Measurements from ENCODE around the gene NRARP.

NRARP gene

DNA sequence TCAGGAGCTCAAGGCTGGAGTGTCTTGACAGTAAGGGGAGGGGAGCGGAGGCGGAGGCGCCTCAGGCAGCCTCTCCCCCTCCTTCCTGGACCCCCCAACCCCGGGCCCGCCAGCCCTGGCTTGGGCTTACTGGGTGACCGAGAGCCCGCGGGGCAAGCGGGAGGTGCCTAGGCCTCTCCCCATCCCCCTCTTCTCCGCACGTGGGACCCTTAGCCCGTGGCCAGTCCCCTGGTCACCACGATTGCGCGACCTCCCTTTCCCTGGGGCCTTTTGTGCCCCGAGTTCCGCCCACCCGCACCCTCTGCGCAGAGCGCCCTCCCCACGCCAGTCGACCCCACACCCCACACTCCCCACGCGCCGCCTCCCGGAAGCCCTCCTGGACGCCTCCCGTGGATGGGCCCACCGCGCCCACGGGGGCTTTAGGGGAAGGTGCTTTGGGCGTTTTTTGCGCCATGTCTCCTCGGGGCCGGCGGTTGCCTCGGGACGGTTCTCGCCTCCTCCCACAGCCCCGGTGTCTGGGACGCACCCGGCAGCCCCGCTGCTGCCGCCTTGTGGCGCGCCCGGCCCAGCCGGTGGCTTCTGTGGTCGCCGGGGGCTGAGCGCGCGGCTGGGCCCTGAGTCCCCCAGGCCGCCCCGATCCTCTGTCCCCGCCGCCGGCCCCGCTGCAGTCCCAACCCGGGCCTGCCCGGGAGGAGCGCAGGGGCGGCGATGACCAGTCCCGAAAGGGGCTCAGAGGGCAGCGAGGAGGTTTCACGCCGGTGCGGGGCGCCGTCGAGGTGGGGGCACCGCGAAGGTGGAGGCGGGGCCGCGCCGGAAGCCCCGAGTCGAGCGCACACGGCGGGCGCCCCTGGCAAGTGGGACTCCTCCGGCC lies 21.4 kb downstream of the NRARP start:
- no peak for DNase-seq (ENCODE audit: low read depth)
- H3K4me3 ChIP-seq (ENCODE audit: low read depth, low read length) = peak overlapping the region; percentile 13

GRCh38 chr9:137279741-137280473 lies 22.2 kb downstream of the NRARP start:
- no peak for DNase-seq (ENCODE audit: low read depth)
- no peak overlapping the region for H3K4me3 ChIP-seq (ENCODE audit: low read depth, low read length)

DNA sequence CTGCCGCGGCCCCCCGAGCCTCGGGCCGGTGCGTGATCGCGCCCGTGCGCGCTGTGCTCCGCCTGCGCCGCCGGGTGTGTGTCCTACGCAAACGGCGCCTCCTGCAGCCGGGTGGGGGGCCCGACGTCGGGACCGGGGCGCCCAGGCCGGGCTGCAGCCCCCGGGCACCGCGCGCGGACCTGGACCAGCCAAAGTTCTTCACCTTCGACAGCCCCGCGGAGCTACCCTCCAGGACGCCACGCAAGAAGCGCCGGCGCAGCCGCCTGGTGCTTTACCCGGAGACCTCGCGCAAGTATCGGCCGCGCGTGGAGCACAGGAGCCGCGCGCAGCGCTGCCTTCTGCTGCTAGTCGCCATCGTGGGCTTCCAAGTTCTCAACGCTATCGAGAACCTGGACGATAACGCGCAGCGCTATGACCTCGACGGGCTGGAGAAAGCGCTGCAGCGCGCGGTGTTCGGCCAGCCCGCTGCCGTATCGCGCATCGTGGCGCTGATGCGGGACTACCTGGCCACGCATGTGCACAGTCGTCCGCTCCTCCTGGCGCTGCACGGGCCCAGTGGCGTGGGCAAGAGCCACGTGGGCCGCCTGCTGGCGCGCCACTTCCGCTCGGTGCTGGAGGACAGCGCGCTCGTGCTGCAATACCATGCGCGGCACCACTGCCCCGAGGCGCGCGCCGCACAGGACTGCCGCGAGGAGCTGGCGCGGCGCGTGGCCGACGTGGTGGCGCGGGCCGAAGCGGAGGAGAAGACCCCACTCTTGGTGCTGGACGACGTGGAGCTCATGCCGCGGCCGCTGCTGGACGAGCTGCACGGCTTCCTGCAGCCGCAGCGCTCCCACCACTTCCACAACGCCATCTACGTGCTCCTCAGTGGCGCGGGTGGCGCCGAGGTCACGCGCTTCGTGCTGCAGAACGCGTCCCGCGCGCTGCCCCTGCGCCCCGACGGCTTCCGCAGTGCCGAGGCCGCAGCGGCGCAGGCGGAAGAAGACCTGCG lies 23.1 kb downstream of the NRARP start:
- DNase-seq (ENCODE audit: low read depth) = no peak
- H3K4me3 ChIP-seq (ENCODE audit: low read depth, low read length) = peak overlapping the region; percentile 46

DNA sequence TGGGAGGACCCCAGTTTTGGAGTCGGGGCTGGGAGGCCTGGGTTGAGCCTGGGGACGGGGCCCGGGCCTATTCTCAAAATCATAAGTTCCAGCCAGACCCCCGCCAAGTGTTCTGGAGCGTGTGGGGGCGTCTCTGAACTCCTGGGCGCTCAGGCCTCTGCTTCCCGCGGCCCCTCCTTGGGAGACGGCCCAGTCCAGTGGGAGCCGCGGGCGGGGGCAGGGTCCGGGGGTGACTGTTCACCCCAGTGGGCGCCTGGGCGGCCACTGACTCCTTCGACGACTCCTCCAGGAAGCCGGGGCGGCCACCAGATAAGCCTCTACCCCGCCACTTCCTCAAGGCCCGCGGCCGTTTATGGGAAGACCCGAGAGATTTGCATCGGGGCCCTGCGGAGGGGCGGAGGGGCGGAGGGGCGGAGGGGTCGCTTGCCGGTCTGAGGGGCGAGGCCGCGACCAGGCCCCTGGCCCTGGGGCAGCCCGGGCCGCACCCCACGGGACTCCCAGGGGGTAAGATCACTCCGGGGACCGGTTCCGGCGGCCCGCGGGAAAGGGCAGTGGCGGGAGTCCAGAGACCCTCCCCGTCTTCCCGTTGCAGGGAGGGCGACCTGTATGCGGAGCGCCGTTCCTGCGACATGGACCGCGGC lies 23.9 kb downstream of the NRARP start:
- no peak for DNase-seq (ENCODE audit: low read depth)

DNA sequence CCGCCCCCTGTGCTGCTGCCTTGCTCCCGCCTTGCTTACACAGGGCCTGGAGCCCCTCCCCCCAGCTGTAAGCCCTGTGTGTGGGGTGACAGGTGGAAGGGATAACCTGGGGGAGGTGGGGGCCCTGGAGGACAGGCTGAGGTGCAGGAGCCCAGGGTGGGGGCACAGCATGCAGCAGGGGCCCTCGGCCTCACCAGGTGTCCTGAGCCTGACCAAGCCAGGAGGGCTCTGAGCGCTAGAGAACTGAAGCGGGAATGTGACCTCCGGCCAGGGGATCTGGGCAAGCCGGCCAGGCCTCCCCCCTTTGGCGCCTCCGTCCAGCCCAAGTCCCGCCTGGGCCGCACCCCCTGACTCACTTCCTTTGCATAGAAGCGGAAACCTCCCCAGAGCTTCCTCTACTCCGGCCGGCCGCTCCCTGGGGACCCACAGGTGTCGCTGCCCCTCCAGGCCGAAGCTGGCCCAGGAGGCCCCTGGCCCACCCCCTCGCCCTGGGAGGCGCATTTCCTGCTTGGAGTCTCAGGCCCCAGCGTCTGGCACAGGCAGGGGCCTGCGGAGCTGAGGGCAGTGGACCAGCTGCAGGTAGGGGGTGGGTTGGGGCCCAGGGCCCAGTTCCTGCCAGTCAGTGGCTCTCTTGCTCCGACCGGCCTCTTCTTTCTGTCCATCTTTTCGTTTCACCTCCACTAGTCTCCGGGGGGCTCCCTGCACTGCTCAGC lies 24.6 kb downstream of the NRARP start, which contains the start of gene TOR4A:
Gene TOR4A (plus strand): TSS at position 398 of the 713 bp plus-strand sequence. CDS start 964 bp downstream, outside the sequence.
- H3K4me3 ChIP-seq (ENCODE audit: low read depth, low read length) = peak within 1 kb of the TSS; percentile 46
- DNase-seq (ENCODE audit: low read depth) = no peak

More for the DNA sequence above, 23.9 kb downstream of the NRARP start:
- H3K4me3 ChIP-seq (ENCODE audit: low read depth, low read length) = peak overlapping the region; percentile 46

GRCh38 chr9:137276473-137277328 lies 25.4 kb downstream of the NRARP start:
- DNase-seq (ENCODE audit: low read depth) = no peak
- peak overlapping the region; percentile 46 for H3K4me3 ChIP-seq (ENCODE audit: low read depth, low read length)

GRCh38 chr9:137275588-137276472 lies 26.2 kb downstream of the NRARP start:
- H3K4me3 ChIP-seq (ENCODE audit: low read depth, low read length) = no peak overlapping the region
- no peak for DNase-seq (ENCODE audit: low read depth)

DNA sequence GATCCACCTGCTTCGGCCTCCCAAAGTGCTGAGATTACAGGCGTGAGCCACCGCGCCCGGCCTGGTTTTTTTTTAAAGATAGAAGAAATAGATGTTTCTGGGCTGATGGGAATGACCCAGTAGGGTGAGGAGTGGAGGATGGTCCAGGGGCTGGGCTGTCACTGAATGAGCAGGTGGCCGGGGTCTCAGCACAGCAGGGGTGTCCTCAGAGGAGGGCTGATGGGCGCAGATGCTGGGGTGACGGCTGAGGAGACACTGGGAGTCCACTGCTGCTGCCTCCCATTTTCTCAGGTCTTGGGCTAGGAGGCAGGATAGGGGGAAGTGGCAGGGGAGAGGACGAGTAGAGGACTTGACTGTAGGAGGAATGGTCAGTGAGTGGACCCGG lies 26.9 kb downstream of the NRARP start:
- no peak overlapping the region for H3K4me3 ChIP-seq (ENCODE audit: low read depth, low read length)
- DNase-seq (ENCODE audit: low read depth) = no peak

GRCh38 chr9:137273611-137274320 lies 28.3 kb downstream of the NRARP start:
- H3K4me3 ChIP-seq (ENCODE audit: low read depth, low read length) = no peak overlapping the region
- no peak for DNase-seq (ENCODE audit: low read depth)

DNA sequence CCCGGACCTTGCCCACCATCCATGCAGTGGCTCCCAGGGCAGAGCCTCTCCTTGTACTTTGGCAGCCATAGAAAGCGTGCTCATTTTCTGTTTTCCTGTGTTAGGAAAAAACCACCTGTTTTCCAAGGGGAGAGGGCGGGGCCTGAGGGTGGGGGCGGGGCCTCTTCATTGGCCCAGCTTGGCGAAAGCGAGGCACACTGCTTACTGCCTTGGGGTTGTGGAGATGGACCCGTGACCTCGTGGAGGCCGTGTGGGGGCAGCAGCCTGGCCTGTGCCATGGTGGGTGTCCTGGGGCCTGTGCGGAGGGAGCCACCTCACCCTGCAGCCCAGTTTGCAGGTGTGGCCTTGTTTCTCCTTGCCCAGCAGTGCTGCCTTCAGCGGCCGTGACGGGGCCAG lies 29.0 kb downstream of the NRARP start:
- no peak for DNase-seq (ENCODE audit: low read depth)
- no peak overlapping the region for H3K4me3 ChIP-seq (ENCODE audit: low read depth, low read length)

DNA sequence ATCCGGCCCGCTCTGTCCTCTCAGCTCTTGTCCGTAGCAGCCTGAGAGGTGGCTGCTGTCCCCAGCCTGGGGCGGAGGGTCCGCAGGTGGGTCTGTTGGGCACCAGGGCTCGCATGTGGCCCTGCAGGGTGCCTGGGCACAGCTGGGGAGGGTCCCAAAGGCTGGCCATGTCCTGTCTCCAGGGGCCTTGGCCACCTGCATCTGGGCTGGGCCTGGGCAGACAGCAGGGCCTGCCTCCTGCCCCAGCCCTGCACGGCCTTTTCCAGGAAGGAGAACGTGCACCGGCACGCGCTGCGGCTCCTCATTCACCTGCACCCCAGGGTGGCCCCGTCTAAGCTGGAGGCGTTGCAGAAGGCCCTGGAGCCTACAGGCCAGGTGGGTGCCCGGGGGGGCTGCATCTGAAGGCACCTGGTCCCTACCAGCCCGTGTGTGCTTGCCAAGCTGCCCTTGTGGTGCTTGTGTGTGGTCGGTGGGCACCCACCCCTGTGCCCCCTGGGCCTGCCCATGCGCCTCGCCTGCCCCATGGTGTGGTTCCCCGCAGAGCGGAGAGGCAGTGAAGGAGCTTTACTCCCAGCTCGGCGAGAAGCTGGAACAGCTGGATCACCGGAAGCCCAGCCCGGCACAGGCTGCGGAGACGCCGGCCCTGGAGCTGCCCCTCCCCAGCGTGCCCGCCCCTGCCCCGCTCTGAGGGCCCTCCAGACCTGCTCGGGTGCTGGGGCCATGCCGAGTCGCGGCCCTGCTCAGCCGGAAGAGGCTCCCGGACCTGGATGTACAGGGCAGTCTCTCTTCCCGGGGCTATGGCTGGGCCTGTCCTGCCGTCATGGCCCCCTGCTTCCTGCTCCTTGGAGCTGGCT lies 29.6 kb downstream of the NRARP start:
- no peak for DNase-seq (ENCODE audit: low read depth)
- H3K4me3 ChIP-seq (ENCODE audit: low read depth, low read length) = no peak overlapping the region

DNA sequence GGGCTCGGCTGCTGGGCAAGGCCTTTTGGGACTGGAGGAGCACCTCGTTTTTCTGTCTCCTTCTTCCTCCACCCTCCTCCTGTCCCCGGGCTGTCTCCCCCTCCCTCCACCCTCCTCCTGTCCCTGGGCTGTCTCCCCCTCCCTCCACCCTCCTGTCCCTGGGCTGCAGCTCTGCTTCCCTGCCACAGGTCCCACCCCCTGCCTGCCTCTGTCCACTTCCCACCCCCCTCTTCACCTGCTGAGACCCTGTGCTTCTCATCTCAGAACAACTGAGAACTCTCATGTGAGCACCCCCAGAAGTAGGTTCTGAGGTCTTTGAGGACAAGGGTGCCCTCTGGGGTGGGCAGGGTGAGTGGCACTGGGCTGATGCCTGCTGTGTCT lies 30.4 kb downstream of the NRARP start:
- no peak overlapping the region for H3K4me3 ChIP-seq (ENCODE audit: low read depth, low read length)
- no peak for DNase-seq (ENCODE audit: low read depth)

- no peak for DNase-seq (ENCODE audit: low read depth)
Observed at GRCh38 chr9:137270929-137271695, 31.0 kb downstream of the NRARP start.

GRCh38 chr9:137269231-137269772 lies 32.8 kb downstream of the NRARP start:
- no peak for DNase-seq (ENCODE audit: low read depth)
- H3K4me3 ChIP-seq (ENCODE audit: low read depth, low read length) = no peak overlapping the region

More at GRCh38 chr9:137270929-137271695, 31.0 kb downstream of the NRARP start:
- no peak overlapping the region for H3K4me3 ChIP-seq (ENCODE audit: low read depth, low read length)
